HEK293T (cell line): ENCODE measurements around the gene VANGL2.

Source experiments
- ARNT ChIP-seq: fragments of 450-650 bp; IDR thresholded peaks from 2 replicates; pipeline ENCODE4 v1.6.1; 2017; ENCODE audit warnings: mild to moderate bottlenecking
- BHLHE40 ChIP-seq: fragments of 450-650 bp; IDR thresholded peaks from 2 replicates; pipeline ENCODE4 v1.6.1; 2016; ENCODE audit warnings: mild to moderate bottlenecking, moderate library complexity, borderline replicate concordance
- ELF4 ChIP-seq: fragments of 450-650 bp; IDR thresholded peaks from 2 replicates; pipeline ENCODE4 v1.6.1; 2017; ENCODE audit warnings: antibody characterized with exemption
- L3MBTL2 ChIP-seq: fragments of 450-650 bp; conservative IDR thresholded peaks from 2 replicates; pipeline ENCODE4 v1.6.1; 2016; ENCODE audit warnings: mild to moderate bottlenecking
- SP1 ChIP-seq: fragments of 450-650 bp; IDR thresholded peaks from 2 replicates; pipeline ENCODE4 v1.6.1; 2017

GRCh38 chr1:160431571-160431970, 31.2 kb downstream of the VANGL2 start:
- TF ChIP-seq L3MBTL2 (no peak), ARNT (no peak), BHLHE40 (no peak), ELF4 (no peak), SP1 (no peak)
